H1 (cell line): ENCODE measurements around the gene OR1E2. TPM values are rescaled to one million over a fixed set of nuclear protein-coding genes. Genes with fewer than 3 reads are reported as not detected.
"Not testable (repeated sequence)": the region's sequence is repeated elsewhere in the genome, so short reads cannot be mapped to it uniquely, and the experiment has no call there.

Experiments used
- CTCF ChIA-PET: fragments of 300-600 bp; sonication (Branson Sonifier 250); formaldehyde crosslinking; loops from one replicate; lab custom pipeline; 2021; ENCODE audit not compliant: partially characterized antibody; lab: Charles Lee
- POLR2A ChIA-PET: fragments of 300-600 bp; sonication (Branson Sonifier 250); formaldehyde crosslinking; loops from one replicate; lab custom pipeline; 2021; ENCODE audit warnings: inconsistent platforms; ENCODE audit not compliant: partially characterized antibody; lab: Charles Lee
- DNase-seq, 2 experiments: peaks; one replicate each; pipeline versions ENCODE4 v3.0.0 to v3.0.0-alpha.2; 2010 to 2022; ENCODE audit warnings: low spot score in 2 of 2, low read depth in 1 of 2, mixed read lengths in 1 of 2
- FAIRE-seq: peaks from 2 replicates; lab custom pipeline; 2011; peaks lifted over from hg19 to GRCh38; lab: Jason Lieb, UNC
- H2AFZ ChIP-seq: 2 replicates; pipeline ENCODE4 v1.8.1; 2012; ENCODE audit warnings: low read length, inconsistent platforms
- H2AK5ac ChIP-seq: 2 replicates; pipeline ENCODE4 v1.6.1; 2013; ENCODE audit warnings: low read depth, low read length
- H2BK120ac ChIP-seq: replicated peaks from 2 replicates; pipeline ENCODE3; 2013; ENCODE audit warnings: low read depth, low read length, inconsistent platforms
- H2BK12ac ChIP-seq: 2 replicates; pipeline ENCODE4 v1.6.1; 2013; ENCODE audit warnings: low read depth, low read length
- H2BK15ac ChIP-seq: 2 replicates; pipeline ENCODE4 v1.6.1; 2013; ENCODE audit warnings: low read length
- H2BK20ac ChIP-seq: 2 replicates; pipeline ENCODE4 v1.6.1; 2013; ENCODE audit warnings: low read length
- H2BK5ac ChIP-seq: 2 replicates; pipeline ENCODE4 v1.6.1; 2013; ENCODE audit warnings: low read depth, low read length
- H3K14ac ChIP-seq: 2 replicates; pipeline ENCODE4 v1.6.1; 2013; ENCODE audit warnings: inconsistent platforms; ENCODE audit not compliant: insufficient read length
- H3K18ac ChIP-seq: 2 replicates; pipeline ENCODE4 v1.6.1; 2013; ENCODE audit warnings: low read length; ENCODE audit errors: extremely low read depth
- H3K23ac ChIP-seq: 2 replicates; pipeline ENCODE4 v1.6.1; 2013; ENCODE audit warnings: inconsistent platforms; ENCODE audit not compliant: insufficient read length
- H3K23me2 ChIP-seq: 2 replicates; pipeline ENCODE4 v1.6.1; 2013; ENCODE audit warnings: low read depth, low read length
- H3K27ac ChIP-seq: 2 replicates; pipeline ENCODE4 v1.6.1; 2011; ENCODE audit warnings: low read depth, low read length, inconsistent platforms
- H3K27me3 ChIP-seq, 4 experiments: replicated peaks in 1 of 4; 1 replicate in 1 of 4; 2 replicates in 3 of 4; pipeline versions ENCODE4 v1.6.1 to v1.8.1; 2011 to 2013; ENCODE audit warnings: low read length in 3 of 4, mild to moderate bottlenecking in 3 of 4, inconsistent platforms in 2 of 4, mixed read lengths in 2 of 4, moderate library complexity in 1 of 4; ENCODE audit not compliant: control insufficient read depth in 3 of 4, insufficient read depth in 3 of 4; ENCODE audit errors: extremely low read depth in 1 of 4
- H3K36me3 ChIP-seq, 4 experiments: 2 replicates each; pipeline versions ENCODE4 v1.6.1 to v1.8.1; 2011 to 2013; ENCODE audit warnings: mild to moderate bottlenecking in 4 of 4, low read length in 3 of 4, moderate library complexity in 2 of 4, control low read depth in 1 of 4, inconsistent platforms in 1 of 4; ENCODE audit not compliant: insufficient read depth in 4 of 4, control insufficient read depth in 2 of 4
- H3K4ac ChIP-seq: replicated peaks from 2 replicates; pipeline ENCODE3; 2013; ENCODE audit warnings: low read length, low read depth, mixed read lengths, inconsistent platforms; ENCODE audit not compliant: insufficient read length
- H3K4me1 ChIP-seq, 4 experiments: replicated peaks in 1 of 4; 1 replicate in 1 of 4; 2 replicates in 3 of 4; pipeline versions ENCODE4 v1.6.1 to v1.8.1; 2011 to 2013; ENCODE audit warnings: low read length in 3 of 4, inconsistent platforms in 2 of 4, mixed read lengths in 1 of 4; ENCODE audit not compliant: insufficient read depth in 4 of 4, control insufficient read depth in 3 of 4
- H3K4me2 ChIP-seq, 2 experiments: 2 replicates each; pipeline versions ENCODE4 v1.6.1 to v1.8.1; 2011 to 2013; ENCODE audit warnings: low read depth in 2 of 2, low read length in 2 of 2, control low read depth in 1 of 2, inconsistent platforms in 1 of 2, mild to moderate bottlenecking in 1 of 2; ENCODE audit not compliant: insufficient read depth in 1 of 2
- H3K4me3 ChIP-seq, 4 experiments: fragments of 200-600, 300-600 bp in 1 of 4; sonication (generic), shearing (Covaris generic), sonication (Bioruptor Twin) in 1 of 4; 2 replicates each; pipeline versions ENCODE4 v1.5.1 to v1.8.1; 2011 to 2016; ENCODE audit warnings: low read length in 4 of 4, low read depth in 3 of 4, control low read depth in 2 of 4, inconsistent platforms in 2 of 4, mild to moderate bottlenecking in 2 of 4, mixed read lengths in 1 of 4, moderate library complexity in 1 of 4; ENCODE audit not compliant: insufficient read depth in 2 of 4; ENCODE audit errors: extremely low read depth in 1 of 4
- H3K56ac ChIP-seq: replicated peaks from 2 replicates; pipeline ENCODE3; 2013; ENCODE audit warnings: low read depth, mild to moderate bottlenecking, mixed read lengths, low read length, inconsistent platforms; ENCODE audit not compliant: insufficient read length
- H3K79me1 ChIP-seq: 2 replicates; pipeline ENCODE4 v1.6.1; 2013; ENCODE audit warnings: low read depth, low read length, control low read depth
- H3K79me2 ChIP-seq, 2 experiments: 2 replicates each; pipeline versions ENCODE4 v1.6.1 to v1.8.1; 2012 to 2013; ENCODE audit warnings: low read length in 2 of 2, mild to moderate bottlenecking in 2 of 2, inconsistent platforms in 1 of 2; ENCODE audit not compliant: insufficient read depth in 2 of 2, control insufficient read depth in 1 of 2
- H3K9ac ChIP-seq, 4 experiments: replicated peaks in 1 of 4; 1 replicate in 1 of 4; 2 replicates in 3 of 4; pipeline versions ENCODE4 v1.6.1 to v1.8.1; 2011 to 2013; ENCODE audit warnings: low read depth in 3 of 4, low read length in 3 of 4, control low read depth in 2 of 4, mild to moderate bottlenecking in 2 of 4, moderate library complexity in 2 of 4, inconsistent platforms in 1 of 4; ENCODE audit errors: extremely low read depth in 1 of 4
- H3K9me3 ChIP-seq, 2 experiments: 2 replicates each; pipeline versions ENCODE4 v1.6.1 to v1.8.1; 2012 to 2013; ENCODE audit warnings: mild to moderate bottlenecking in 2 of 2, moderate library complexity in 2 of 2, control low read depth in 1 of 2, inconsistent platforms in 1 of 2, low read depth in 1 of 2, low read length in 1 of 2, mixed read lengths in 1 of 2; ENCODE audit not compliant: insufficient read depth in 2 of 2
- H4K20me1 ChIP-seq, 2 experiments: replicated peaks in 1 of 2; 2 replicates each; pipeline versions ENCODE3 to v1.8.1; 2011 to 2013; ENCODE audit warnings: inconsistent platforms in 2 of 2, low read length in 2 of 2, mild to moderate bottlenecking in 1 of 2; ENCODE audit not compliant: insufficient read depth in 2 of 2, control insufficient read depth in 1 of 2
- H4K5ac ChIP-seq: 2 replicates; pipeline ENCODE4 v1.6.1; 2013; ENCODE audit warnings: low read length, low read depth, mixed read lengths, inconsistent platforms; ENCODE audit not compliant: insufficient read length
- H4K8ac ChIP-seq: 2 replicates; pipeline ENCODE4 v1.8.0; 2013; ENCODE audit warnings: mild to moderate bottlenecking, moderate library complexity, low read length, inconsistent platforms; ENCODE audit not compliant: insufficient read depth; ENCODE audit errors: extremely low read depth
- H4K91ac ChIP-seq: replicated peaks from 2 replicates; pipeline ENCODE3; 2013; ENCODE audit warnings: low read length, mixed read lengths, inconsistent platforms; ENCODE audit not compliant: insufficient read length
- RBBP5 ChIP-seq: IDR thresholded peaks from 2 replicates; pipeline ENCODE4 v1.7.1; 2012; ENCODE audit warnings: low read depth, mild to moderate bottlenecking, inconsistent platforms, low read length, moderate library complexity, borderline replicate concordance
- SIRT6 ChIP-seq: IDR thresholded peaks from one replicate; pipeline ENCODE4 v1.7.1; 2012; ENCODE audit warnings: low read length, inconsistent platforms
- WGBS, 2 experiments: shearing (Covaris generic) in 1 of 2; methylation state at CpG; one replicate each; pipeline versions ENCODE4 v1.1.6 to v1.1.7; 2013 to 2015; ENCODE audit warnings: low lambda C conversion rate in 2 of 2, mixed read lengths in 2 of 2, inconsistent platforms in 1 of 2, low coverage in 1 of 2, missing lambda C conversion rate in 1 of 2; ENCODE audit not compliant: insufficient replicate concordance in 2 of 2, insufficient coverage in 1 of 2, insufficient read length in 1 of 2; ENCODE audit errors: extremely low coverage in 1 of 2, missing lambda C conversion rate in 1 of 2; 5-methylcytosine and 5-hydroxymethylcytosine counted together
- polyA plus RNA-seq, 7 experiments: library from polyadenylated mRNA; depleted of rRNA in 3 of 7; stranded (reverse) in 5 of 7; unstranded in 2 of 7; fragments of >200 nt in 5 of 7; fragments of 200-250 nt in 2 of 7; gene quantifications; 1 replicate in 5 of 7; 2 replicates in 1 of 7; 4 replicates in 1 of 7; pipeline versions ENCODE4 v1.2.1 to v1.2.3, GENCODE V29; 2011 to 2013; ENCODE audit warnings: missing spikeins in 2 of 7, mixed read lengths in 2 of 7
- total RNA-seq: library from RNA; stranded (reverse); fragmentation: NEBNext Ultra II Directional; extraction: Animal tissue kit (Norgen Biotek cat#: 25700); gene quantifications from 2 replicates; pipeline ENCODE4 v1.2.1, GENCODE V29; 2021

OR1E2 gene
- total and polyA plus RNA-seq, 2 of the 8 experiments (the other 6 are each of a cell fraction or from before 2014, with no cell fraction given): not detected

DNA sequence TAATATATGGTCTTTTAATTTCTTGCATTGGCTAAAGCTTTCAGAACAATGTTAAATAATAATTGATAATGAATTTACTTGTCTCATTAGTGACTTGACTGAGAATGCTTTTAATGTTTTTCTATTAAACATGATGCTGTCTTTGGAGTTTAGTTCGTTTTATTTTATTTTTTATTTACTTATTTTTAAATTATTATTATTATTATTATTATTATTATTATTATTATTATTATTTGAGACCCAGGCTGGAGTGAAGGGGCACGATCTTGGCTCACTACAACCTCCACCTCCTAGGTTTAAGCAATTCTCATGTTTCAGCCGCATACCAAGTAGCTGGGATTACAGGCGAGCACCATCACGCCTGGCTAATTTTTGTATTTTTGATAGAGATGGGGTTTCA is 18.0 kb downstream of the OR1E2 start (continued):
- TF ChIP-seq SIRT6 (no peak), RBBP5 (no peak)
- TF ChIP-seq, all 59 proteins: peak for 0

- H3K4me1 ChIP-seq, H3K27ac ChIP-seq, H2BK5ac ChIP-seq, H3K56ac ChIP-seq, H2BK12ac ChIP-seq, H3K4ac ChIP-seq, H3K4me3 ChIP-seq, POLR2A ChIA-PET, H4K8ac ChIP-seq, H2BK120ac ChIP-seq, H3K4me2 ChIP-seq, FAIRE-seq, CTCF ChIA-PET, H3K14ac ChIP-seq, H3K27me3 ChIP-seq, H2AFZ ChIP-seq, H3K9ac ChIP-seq, H4K5ac ChIP-seq, H3K18ac ChIP-seq, H3K23ac ChIP-seq, DNase-seq, H4K20me1 ChIP-seq, H3K36me3 ChIP-seq, H3K79me2 ChIP-seq, H3K79me1 ChIP-seq, H2BK15ac ChIP-seq, H2AK5ac ChIP-seq, H4K91ac ChIP-seq, H2BK20ac ChIP-seq, H3K23me2 ChIP-seq: not testable (repeated sequence)
- WGBS, 2 experiments: 92% methylated on average over 3 of the region's 16 CpGs; no CpG with 5 or more reads in 1 of the 2 experiments
- H3K9me3 ChIP-seq: peaks cover 16 to 18% of the 10 kb centered on the region in 2 experiments
These were observed 21.4 kb downstream of the OR1E2 start for GRCh38 chr17:3412216-3412615.
